GM21390 (cell line): ENCODE results near the gene PMM2.
A peak's percentile ranks its signal among the peaks of the same experiment; 100 is the strongest.
"Not testable (repeated sequence)": the region's sequence is repeated elsewhere in the genome, so short reads cannot be mapped to it uniquely, and the experiment has no call there.

ENCODE experiments used
- ATAC-seq: cut with Tn5 transposase; IDR thresholded peaks from one replicate; pipeline ENCODE4 v1.9.1; 2021; ENCODE audit not compliant: unreplicated experiment

Gene PMM2

GRCh38 chr16:8816967-8817655 lies 19.5 kb downstream of the PMM2 start:
- no peak for ATAC-seq

- ATAC-seq: peak; percentile 85
These were observed 21.0 kb downstream of the PMM2 start for GRCh38 chr16:8818504-8819270.

GRCh38 chr16:8819411-8820034 lies 21.9 kb downstream of the PMM2 start:
- no peak for ATAC-seq

GRCh38 chr16:8822403-8822802 lies 24.8 kb downstream of the PMM2 start:
- no peak for ATAC-seq

- ATAC-seq: no peak
These were observed 28.7 kb downstream of the PMM2 start for GRCh38 chr16:8826278-8826879.

- no peak for ATAC-seq
These were observed 31.0 kb downstream of the PMM2 start for GRCh38 chr16:8828541-8829165.

GRCh38 chr16:8831450-8831849 lies 33.8 kb downstream of the PMM2 start:
- no peak for ATAC-seq

- no peak for ATAC-seq
These were observed 34.5 kb downstream of the PMM2 start for GRCh38 chr16:8831871-8832716.

GRCh38 chr16:8832717-8833105 lies 35.1 kb downstream of the PMM2 start:
- ATAC-seq: no peak

GRCh38 chr16:8836797-8837196 lies 39.2 kb downstream of the PMM2 start:
- not testable (repeated sequence) for ATAC-seq

- ATAC-seq: not testable (repeated sequence)
These were observed 40.0 kb downstream of the PMM2 start for GRCh38 chr16:8837594-8837993.

- ATAC-seq: not testable (repeated sequence)
These were observed 44.4 kb downstream of the PMM2 start for GRCh38 chr16:8842016-8842415.

- not testable (repeated sequence) for ATAC-seq
These were observed 45.7 kb downstream of the PMM2 start for GRCh38 chr16:8843296-8843695.

- ATAC-seq: no peak
These were observed 48.2 kb downstream of the PMM2 start for GRCh38 chr16:8845699-8846298.

- ATAC-seq: no peak
These were observed 48.8 kb downstream of the PMM2 start for GRCh38 chr16:8846401-8846932.

- no peak for ATAC-seq
These were observed 49.5 kb downstream of the PMM2 start for GRCh38 chr16:8847145-8847544.

GRCh38 chr16:8847623-8848022 lies 50.0 kb downstream of the PMM2 start:
- ATAC-seq: no peak

GRCh38 chr16:8848231-8848938 lies 50.7 kb downstream of the PMM2 start:
- no peak for ATAC-seq

- no peak for ATAC-seq
These were observed 51.3 kb downstream of the PMM2 start for GRCh38 chr16:8848939-8849391.
